WTC11 (cell line): ENCODE results near the gene ABHD16B.

Experiments used
- ATF2 ChIP-seq: sonication (generic); formaldehyde crosslinking; IDR thresholded peaks from 2 replicates; pipeline ENCODE4 v1.8.1; 2022; ENCODE audit warnings: low read depth, missing genetic modification reagents, borderline replicate concordance
- CTCF ChIP-seq: fragments of 200-600 bp; IDR thresholded peaks from 2 replicates; pipeline ENCODE4 v1.8.0; 2022; ENCODE audit warnings: antibody characterized with exemption
- E2F1 ChIP-seq: sonication (generic); formaldehyde crosslinking; IDR thresholded peaks from 2 replicates; pipeline ENCODE4 v1.8.0; 2022; ENCODE audit warnings: mild to moderate bottlenecking, missing genetic modification reagents
- ESRRA ChIP-seq: sonication (generic); formaldehyde crosslinking; IDR thresholded peaks from 2 replicates; pipeline ENCODE4 v1.8.1; 2022; ENCODE audit warnings: mild to moderate bottlenecking, missing genetic modification reagents, borderline replicate concordance
- FOXK1 ChIP-seq: sonication (generic); formaldehyde crosslinking; IDR thresholded peaks from 2 replicates; pipeline ENCODE4 v1.8.0; 2022; ENCODE audit warnings: mild to moderate bottlenecking, moderate library complexity, missing genetic modification reagents
- FOXP4 ChIP-seq: sonication (generic); formaldehyde crosslinking; IDR thresholded peaks from 2 replicates; pipeline ENCODE4 v1.8.0; 2022; ENCODE audit warnings: mild to moderate bottlenecking, missing genetic modification reagents
- MAX ChIP-seq: sonication (generic); formaldehyde crosslinking; IDR thresholded peaks from 2 replicates; pipeline ENCODE4 v1.8.0; 2022; ENCODE audit warnings: mild to moderate bottlenecking, missing genetic modification reagents
- NR2C2 ChIP-seq: sonication (generic); formaldehyde crosslinking; IDR thresholded peaks from 2 replicates; pipeline ENCODE4 v1.8.0; 2022; ENCODE audit warnings: mild to moderate bottlenecking, missing genetic modification reagents
- SMAD3 ChIP-seq: sonication (generic); formaldehyde crosslinking; IDR thresholded peaks from 2 replicates; pipeline ENCODE4 v1.8.0; 2022; ENCODE audit warnings: missing genetic modification reagents, mild to moderate bottlenecking, borderline replicate concordance
- SP1 ChIP-seq: sonication (generic); formaldehyde crosslinking; conservative IDR thresholded peaks from 2 replicates; pipeline ENCODE4 v1.8.1; 2022; ENCODE audit warnings: missing genetic modification reagents
- TP53 ChIP-seq: sonication (generic); formaldehyde crosslinking; IDR thresholded peaks from 2 replicates; pipeline ENCODE4 v1.8.1; 2023; ENCODE audit warnings: mild to moderate bottlenecking, missing genetic modification reagents

GRCh38 chr20:63883201-63883593 lies 21.9 kb downstream of the ABHD16B start:
- TF ChIP-seq MAX, result no peak
- no peak for TF ChIP-seq SMAD3
- no peak for TF ChIP-seq FOXP4 (CRISPR knock-in tag)
- TF ChIP-seq CTCF, result no peak
- TF ChIP-seq SP1 (CRISPR knock-in tag), result no peak
- no peak for TF ChIP-seq NR2C2 (CRISPR knock-in tag)
- TF ChIP-seq FOXK1 (CRISPR knock-in tag), result no peak
- TF ChIP-seq E2F1 (CRISPR knock-in tag), result no peak
- TF ChIP-seq ATF2 (CRISPR knock-in tag), result no peak
- TF ChIP-seq ESRRA (CRISPR knock-in tag), result no peak
- no peak for TF ChIP-seq TP53
